Psoas muscle (tissue), 8 donors: ENCODE measurements around the gene FAM50A. TPM values are rescaled to one million over a fixed set of nuclear protein-coding genes. Genes with fewer than 3 reads are reported as not detected.

Experiments
- ATAC-seq, 4 donors: fragments of 200-7000 bp; cut with Tn5 transposase; one replicate each; pipeline ENCODE4 v1.9.1; 2020; ENCODE audit warnings: moderate library complexity in 3 of 4, mild to moderate bottlenecking in 2 of 4
- DNase-seq, 2 donors: peaks; one replicate each; pipeline ENCODE4 v3.0.0-alpha.2; 2020
- H3K27ac ChIP-seq: fragments of 200-600 bp; one replicate; pipeline ENCODE4 v1.8.0; 2022
- H3K27me3 ChIP-seq, 3 donors: fragments of 200-600 bp in 1 of 3; one replicate each; pipeline versions ENCODE4 v1.6.1 to v1.8.0; 2013 to 2022; ENCODE audit warnings: low read length in 2 of 3, mild to moderate bottlenecking in 2 of 3, moderate library complexity in 1 of 3; ENCODE audit not compliant: insufficient read depth in 3 of 3
- H3K36me3 ChIP-seq, 2 donors: fragments of 200-600 bp in 1 of 2; one replicate each; pipeline versions ENCODE4 v1.6.1 to v1.8.0; 2013 to 2022; ENCODE audit warnings: low read depth in 1 of 2, mild to moderate bottlenecking in 1 of 2, moderate library complexity in 1 of 2; ENCODE audit not compliant: insufficient read depth in 1 of 2
- H3K4me1 ChIP-seq: fragments of 200-600 bp; one replicate; pipeline ENCODE4 v1.8.0; 2022
- H3K4me3 ChIP-seq: fragments of 200-600 bp; one replicate; pipeline ENCODE4 v1.8.0; 2022; ENCODE audit warnings: mild to moderate bottlenecking
- H3K9me3 ChIP-seq: fragments of 200-600 bp; one replicate; pipeline ENCODE4 v1.8.0; 2022
- WGBS, 3 donors: extraction: QIAGEN DNeasy Blood & Tissue Kit; methylation state at CpG; one replicate each; pipeline versions ENCODE4 v1.1.6 to v1.1.7; 2013; 5-methylcytosine and 5-hydroxymethylcytosine counted together
- intact Hi-C, 2 donors: fragments of 100-400 bp; cut with DNase I; formaldehyde crosslinking; loops; one replicate each; pipeline versions ENCODE4 v1.11.0 to v1.14.2; 2022
- polyA plus RNA-seq, 3 donors: library from polyadenylated mRNA; stranded (reverse); fragments of 200-250 nt; gene quantifications; one replicate each; pipeline ENCODE4 v1.2.3, GENCODE V29; 2013
- total RNA-seq, 4 donors: library from RNA; stranded (reverse); fragmentation: NEBNext Ultra II Directional in 2 of 4; extraction: Animal tissue kit (Norgen Biotek cat#: 25700) in 2 of 4; gene quantifications; one replicate each; pipeline versions ENCODE4 v1.2.1 to v1.2.4, GENCODE V29; 2021 to 2023
- TF ChIP-seq, protein P1 (sequence below): fragments of 200-600 bp; IDR thresholded peaks from one replicate; pipeline ENCODE4 v1.8.0; 2022; ENCODE audit warnings: antibody characterized with exemption
- donor health status: healthy with polysubstance abuse.
- donor health status: DM: no; HTN: no; CAD: no; lungs with moderate emphysema.
- donor health status: Bipolar disorder and iron deficiency.
- donor health status: healthy.
- donor health status: DM: yes; HTN: yes; CAD: no.
- donor health status: DM: no; HTN: no; CAD: no.
- donor health status: DM: no; HTN: no; CAD: no.
- donor health status: DM: yes; HTN: yes; CAD: no.

The FAM50A gene
- total and polyA plus RNA-seq, 7 donors = 48.6 to 117 (median 59.6) TPM

DNA sequence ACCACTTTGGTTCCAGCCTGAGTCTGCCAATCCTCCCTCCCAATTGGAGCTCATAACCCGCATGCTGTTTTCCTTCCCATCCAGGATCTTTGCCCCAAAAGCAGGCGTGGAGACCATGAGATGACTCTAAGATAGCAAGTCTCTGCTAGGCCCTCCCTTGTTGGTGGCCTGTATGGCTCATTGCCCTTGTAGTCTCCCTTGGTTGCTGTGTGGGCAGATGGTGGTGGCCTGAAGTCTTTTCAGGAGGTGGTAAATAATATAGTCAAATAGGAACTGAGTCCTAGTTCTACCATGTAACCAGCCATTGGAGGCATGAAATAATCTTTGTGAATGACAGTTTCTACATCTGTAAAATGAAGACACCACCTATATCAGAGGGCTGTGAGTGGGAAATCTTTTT is 14.2 kb upstream of the FAM50A start:
- peak overlapping the region; percentile 81 for H3K4me3 ChIP-seq
- H3K27me3 ChIP-seq = no peaks in the 10 kb centered on the region
- intact Hi-C loops = no loop called here
- no peak for DNase-seq
- no peaks in the 10 kb centered on the region for H3K9me3 ChIP-seq
- peaks cover 0 to 13% of the 10 kb centered on the region in 2 donors for H3K36me3 ChIP-seq
- TF ChIP-seq, protein P1, sequence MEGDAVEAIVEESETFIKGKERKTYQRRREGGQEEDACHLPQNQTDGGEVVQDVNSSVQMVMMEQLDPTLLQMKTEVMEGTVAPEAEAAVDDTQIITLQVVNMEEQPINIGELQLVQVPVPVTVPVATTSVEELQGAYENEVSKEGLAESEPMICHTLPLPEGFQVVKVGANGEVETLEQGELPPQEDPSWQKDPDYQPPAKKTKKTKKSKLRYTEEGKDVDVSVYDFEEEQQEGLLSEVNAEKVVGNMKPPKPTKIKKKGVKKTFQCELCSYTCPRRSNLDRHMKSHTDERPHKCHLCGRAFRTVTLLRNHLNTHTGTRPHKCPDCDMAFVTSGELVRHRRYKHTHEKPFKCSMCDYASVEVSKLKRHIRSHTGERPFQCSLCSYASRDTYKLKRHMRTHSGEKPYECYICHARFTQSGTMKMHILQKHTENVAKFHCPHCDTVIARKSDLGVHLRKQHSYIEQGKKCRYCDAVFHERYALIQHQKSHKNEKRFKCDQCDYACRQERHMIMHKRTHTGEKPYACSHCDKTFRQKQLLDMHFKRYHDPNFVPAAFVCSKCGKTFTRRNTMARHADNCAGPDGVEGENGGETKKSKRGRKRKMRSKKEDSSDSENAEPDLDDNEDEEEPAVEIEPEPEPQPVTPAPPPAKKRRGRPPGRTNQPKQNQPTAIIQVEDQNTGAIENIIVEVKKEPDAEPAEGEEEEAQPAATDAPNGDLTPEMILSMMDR = no peak
- H3K27ac ChIP-seq = no peak overlapping the region
- no peak for ATAC-seq
- H3K4me1 ChIP-seq = no peaks in the 10 kb centered on the region
- WGBS, 3 donors = 67 to 71% (median 71%) methylated on average over 2 of the region's 2 CpGs

GRCh38 chrX:154430479-154430878 is 13.5 kb upstream of the FAM50A start:
- intact Hi-C loops = no loop called here
- no peaks in the 10 kb centered on the region for H3K4me1 ChIP-seq
- H3K27me3 ChIP-seq = no peaks in the 10 kb centered on the region
- whole genome bisulfite sequencing, 3 donors = 56 to 70% (median 64%) methylated on average over 6 of the region's 6 CpGs
- peaks cover 0 to 13% of the 10 kb centered on the region in 2 donors for H3K36me3 ChIP-seq
- TF ChIP-seq, protein P1 = no peak
- no peak for DNase-seq
- no peaks in the 10 kb centered on the region for H3K9me3 ChIP-seq
- H3K4me3 ChIP-seq = no peak overlapping the region
- no peak overlapping the region for H3K27ac ChIP-seq
- no peak for ATAC-seq

GRCh38 chrX:154430916-154431315 is 13.0 kb upstream of the FAM50A start:
- no peak overlapping the region for H3K4me3 ChIP-seq
- no peaks in the 10 kb centered on the region for H3K27me3 ChIP-seq
- DNase-seq (no peak), ATAC-seq (no peak)
- 72 to 82% (median 73%) methylated on average over 7 of the region's 7 CpGs for WGBS, 3 donors
- peaks cover 0 to 13% of the 10 kb centered on the region in 2 donors for H3K36me3 ChIP-seq
- intact Hi-C loops = no loop called here
- TF ChIP-seq, protein P1 = no peak
- no peak overlapping the region for H3K27ac ChIP-seq
- no peaks in the 10 kb centered on the region for H3K4me1 ChIP-seq
- no peaks in the 10 kb centered on the region for H3K9me3 ChIP-seq

DNA sequence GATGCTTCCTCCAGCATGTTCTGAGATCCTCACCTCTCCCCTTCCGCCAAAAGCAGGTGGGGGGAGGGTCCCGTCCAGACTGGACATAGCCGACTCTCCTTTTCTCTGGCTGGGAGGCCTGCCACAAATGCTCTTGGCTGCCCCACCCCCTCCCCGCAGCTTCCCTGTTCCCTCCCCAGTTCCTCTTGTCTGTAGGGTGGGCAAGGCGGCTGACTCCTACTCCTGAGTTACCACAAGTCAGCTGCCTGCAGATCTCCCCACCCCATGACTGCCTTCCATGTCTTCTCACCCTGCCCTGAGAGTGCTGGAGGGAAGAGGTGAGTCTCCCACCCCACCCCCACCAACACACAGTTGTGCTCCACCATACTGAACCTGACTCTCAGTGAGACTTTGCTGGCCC is 12.6 kb upstream of the FAM50A start:
- no peak overlapping the region for H3K27ac ChIP-seq
- DNase-seq (no peak), ATAC-seq (no peak)
- TF ChIP-seq, protein P1 = no peak
- no peaks in the 10 kb centered on the region for H3K9me3 ChIP-seq
- intact Hi-C loops = no loop called here
- H3K4me3 ChIP-seq = no peak overlapping the region
- H3K36me3 ChIP-seq = peaks cover 0 to 13% of the 10 kb centered on the region in 2 donors
- no peaks in the 10 kb centered on the region for H3K27me3 ChIP-seq
- WGBS, 3 donors = 70 to 100% (median 72%) methylated on average over 1 to 5 of the region's 5 CpGs
- H3K4me1 ChIP-seq = no peaks in the 10 kb centered on the region

GRCh38 chrX:154432210-154432609 is 11.7 kb upstream of the FAM50A start:
- TF ChIP-seq, protein P1 = no peak
- no peaks in the 10 kb centered on the region for H3K9me3 ChIP-seq
- DNase-seq (no peak), ATAC-seq (no peak)
- peaks cover 0 to 13% of the 10 kb centered on the region in 2 donors for H3K36me3 ChIP-seq
- no peak overlapping the region for H3K27ac ChIP-seq
- no peak overlapping the region for H3K4me3 ChIP-seq
- 82 to 93% (median 86%) methylated on average over 8 of the region's 8 CpGs for WGBS, 3 donors
- intact Hi-C loops = no loop called here
- no peaks in the 10 kb centered on the region for H3K27me3 ChIP-seq
- H3K4me1 ChIP-seq = no peaks in the 10 kb centered on the region
